WTC11 (cell line): Measurements from ENCODE around the gene KRTAP4-7.

Experiments
- CREM ChIP-seq: sonication (generic); formaldehyde crosslinking; IDR thresholded peaks from 2 replicates; pipeline ENCODE4 v1.8.1; 2022; ENCODE audit warnings: mild to moderate bottlenecking, missing genetic modification reagents, moderate library complexity
- HMGXB4 ChIP-seq: sonication (generic); formaldehyde crosslinking; IDR thresholded peaks from 2 replicates; pipeline ENCODE4 v1.8.1; 2023; ENCODE audit warnings: mild to moderate bottlenecking, moderate library complexity, missing genetic modification reagents
- PRRX2 ChIP-seq: fragments of 250-450 bp; sonication (Bioruptor Pico); IDR thresholded peaks from 2 replicates; pipeline ENCODE4 v1.8.0; 2021; ENCODE audit warnings: mild to moderate bottlenecking
- TP53 ChIP-seq: sonication (generic); formaldehyde crosslinking; IDR thresholded peaks from 2 replicates; pipeline ENCODE4 v1.8.1; 2023; ENCODE audit warnings: mild to moderate bottlenecking, missing genetic modification reagents
- TF ChIP-seq, protein P1 (sequence below): fragments of 200-600 bp; IDR thresholded peaks from 2 replicates; pipeline ENCODE4 v1.8.0; 2022; ENCODE audit warnings: antibody characterized with exemption
- TF ChIP-seq, protein P2 (sequence below): sonication (generic); formaldehyde crosslinking; IDR thresholded peaks from 2 replicates; pipeline ENCODE4 v1.8.0; 2022; ENCODE audit warnings: mild to moderate bottlenecking, missing genetic modification reagents

DNA sequence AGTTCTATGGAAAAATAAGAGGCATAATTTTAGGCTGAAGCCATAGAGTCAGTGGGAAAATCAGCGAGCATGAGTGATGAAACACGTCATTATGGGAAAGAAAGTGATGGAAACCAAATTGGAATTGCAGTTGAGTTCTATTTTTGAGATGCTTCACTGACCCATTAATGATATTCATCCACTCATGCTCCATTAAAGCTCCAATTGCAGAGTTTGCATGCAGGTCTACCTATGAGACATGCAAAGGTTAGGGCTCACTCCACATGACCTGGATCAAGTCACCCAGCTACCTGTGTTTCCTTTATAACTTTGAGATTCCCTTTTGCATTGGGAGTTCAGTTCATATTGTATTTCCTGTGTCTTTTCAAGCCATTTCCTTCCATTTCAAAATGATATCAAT, 10.3 kb upstream of the KRTAP4-7 start:
- no peak for TF ChIP-seq PRRX2 (CRISPR knock-in tag)
- TF ChIP-seq, protein P1, sequence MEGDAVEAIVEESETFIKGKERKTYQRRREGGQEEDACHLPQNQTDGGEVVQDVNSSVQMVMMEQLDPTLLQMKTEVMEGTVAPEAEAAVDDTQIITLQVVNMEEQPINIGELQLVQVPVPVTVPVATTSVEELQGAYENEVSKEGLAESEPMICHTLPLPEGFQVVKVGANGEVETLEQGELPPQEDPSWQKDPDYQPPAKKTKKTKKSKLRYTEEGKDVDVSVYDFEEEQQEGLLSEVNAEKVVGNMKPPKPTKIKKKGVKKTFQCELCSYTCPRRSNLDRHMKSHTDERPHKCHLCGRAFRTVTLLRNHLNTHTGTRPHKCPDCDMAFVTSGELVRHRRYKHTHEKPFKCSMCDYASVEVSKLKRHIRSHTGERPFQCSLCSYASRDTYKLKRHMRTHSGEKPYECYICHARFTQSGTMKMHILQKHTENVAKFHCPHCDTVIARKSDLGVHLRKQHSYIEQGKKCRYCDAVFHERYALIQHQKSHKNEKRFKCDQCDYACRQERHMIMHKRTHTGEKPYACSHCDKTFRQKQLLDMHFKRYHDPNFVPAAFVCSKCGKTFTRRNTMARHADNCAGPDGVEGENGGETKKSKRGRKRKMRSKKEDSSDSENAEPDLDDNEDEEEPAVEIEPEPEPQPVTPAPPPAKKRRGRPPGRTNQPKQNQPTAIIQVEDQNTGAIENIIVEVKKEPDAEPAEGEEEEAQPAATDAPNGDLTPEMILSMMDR = no peak
- no peak for TF ChIP-seq CREM (CRISPR knock-in tag)
- no peak for TF ChIP-seq TP53 (CRISPR knock-in tag)
- TF ChIP-seq, protein P2, sequence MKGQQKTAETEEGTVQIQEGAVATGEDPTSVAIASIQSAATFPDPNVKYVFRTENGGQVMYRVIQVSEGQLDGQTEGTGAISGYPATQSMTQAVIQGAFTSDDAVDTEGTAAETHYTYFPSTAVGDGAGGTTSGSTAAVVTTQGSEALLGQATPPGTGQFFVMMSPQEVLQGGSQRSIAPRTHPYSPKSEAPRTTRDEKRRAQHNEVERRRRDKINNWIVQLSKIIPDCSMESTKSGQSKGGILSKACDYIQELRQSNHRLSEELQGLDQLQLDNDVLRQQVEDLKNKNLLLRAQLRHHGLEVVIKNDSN (CRISPR knock-in tag) = no peak
- TF ChIP-seq HMGXB4 (CRISPR knock-in tag) = no peak
